KOPT-K1 (cell line): ENCODE data around the gene BCL2L1.
A peak's percentile ranks its signal among the peaks of the same experiment; 100 is the strongest.
"Not testable (repeated sequence)": the region's sequence is repeated elsewhere in the genome, so short reads cannot be mapped to it uniquely, and the experiment has no call there.

Experiments
- H3K27ac ChIP-seq: fragments of 200-600 bp; sonication (generic); 2 replicates; pipeline ENCODE4 v1.5.1; 2016; ENCODE audit warnings: antibody characterized with exemption, mild to moderate bottlenecking, low read depth, low read length; ENCODE audit not compliant: poor library complexity, severe bottlenecking
- H3K36me3 ChIP-seq: fragments of 200-600 bp; sonication (generic); 2 replicates; pipeline ENCODE4 v1.5.1; 2017; ENCODE audit warnings: antibody characterized with exemption, mild to moderate bottlenecking, low read length, moderate library complexity; ENCODE audit not compliant: insufficient read depth
- H3K9me3 ChIP-seq: fragments of 200-600 bp; sonication (generic); 2 replicates; pipeline ENCODE4 v1.5.1; 2017; ENCODE audit warnings: antibody characterized with exemption, low read length, mild to moderate bottlenecking; ENCODE audit not compliant: insufficient read depth, poor library complexity, severe bottlenecking

BCL2L1 gene

DNA sequence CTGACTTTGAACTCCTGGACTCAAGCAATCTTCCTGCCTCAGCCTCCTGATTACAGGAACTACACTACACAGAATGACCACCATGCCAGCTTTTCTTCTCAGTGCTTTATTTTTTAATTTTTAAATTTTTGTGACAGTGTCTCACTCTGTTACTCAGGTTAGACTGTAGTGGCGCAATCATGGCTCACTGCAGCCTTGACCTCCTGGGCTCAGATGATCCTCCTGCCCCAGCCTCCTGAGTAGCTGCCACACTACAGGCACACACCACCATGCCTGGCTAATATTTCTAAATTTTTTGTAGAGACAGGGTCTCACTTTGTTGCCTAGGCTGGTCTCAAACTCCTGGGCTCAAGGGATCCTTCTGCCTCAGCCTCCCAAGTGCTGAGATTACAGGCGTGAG is 53.7 kb downstream of the BCL2L1 start:
- H3K27ac ChIP-seq, H3K9me3 ChIP-seq: not testable (repeated sequence)
- peaks cover 88% of the 10 kb centered on the region for H3K36me3 ChIP-seq

DNA sequence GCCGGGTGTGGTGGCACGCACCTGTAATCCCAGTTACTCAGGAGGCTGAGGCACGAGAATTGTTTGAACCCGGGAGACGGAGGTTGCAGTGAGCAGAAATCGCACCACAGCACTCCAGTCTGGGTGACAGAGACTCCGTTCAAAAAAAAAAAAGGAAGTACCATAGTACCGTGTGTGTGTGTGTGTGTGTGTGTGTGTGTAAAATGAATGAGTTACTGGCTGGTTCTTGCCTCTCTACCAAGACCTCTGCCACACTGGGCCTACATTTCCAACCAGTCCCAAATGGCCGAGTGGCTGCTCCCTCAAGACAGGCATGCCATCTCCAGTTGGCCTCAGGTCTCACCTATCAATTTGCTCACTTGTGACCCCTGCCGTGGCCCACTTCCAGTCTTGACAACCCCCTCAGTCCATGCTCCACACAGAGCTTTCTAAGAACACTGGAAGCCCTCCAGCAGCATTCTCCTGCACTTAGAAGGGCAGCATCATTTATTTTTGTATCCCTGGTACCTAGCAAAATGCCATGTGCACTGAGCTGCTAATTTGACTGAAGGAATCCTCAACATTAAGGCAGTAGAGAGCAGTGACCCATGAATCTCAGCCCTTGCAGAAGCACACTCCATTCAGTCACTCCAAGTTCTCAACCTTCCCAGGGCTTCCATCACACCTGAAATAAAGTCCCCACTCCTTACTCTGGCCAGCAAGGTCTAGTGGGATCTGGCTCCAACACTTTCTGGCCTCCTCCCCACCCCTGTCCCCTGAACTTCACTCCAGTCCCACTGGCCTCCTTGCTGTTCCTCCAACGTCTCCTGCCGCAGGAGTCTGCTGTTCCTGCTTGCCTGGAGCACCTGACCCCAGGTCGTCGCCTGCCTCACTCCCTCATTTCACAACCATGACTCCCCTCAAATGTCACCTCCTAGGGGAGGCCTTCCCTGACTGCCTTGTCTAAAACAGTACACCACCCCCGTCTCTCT is 55.1 kb downstream of the BCL2L1 start:
- Histone ChIP-seq H3K36me3 (peaks cover 89% of the 10 kb centered on the region), H3K27ac (peak overlapping the region; percentile 57), H3K9me3 (no peaks in the 10 kb centered on the region)

DNA sequence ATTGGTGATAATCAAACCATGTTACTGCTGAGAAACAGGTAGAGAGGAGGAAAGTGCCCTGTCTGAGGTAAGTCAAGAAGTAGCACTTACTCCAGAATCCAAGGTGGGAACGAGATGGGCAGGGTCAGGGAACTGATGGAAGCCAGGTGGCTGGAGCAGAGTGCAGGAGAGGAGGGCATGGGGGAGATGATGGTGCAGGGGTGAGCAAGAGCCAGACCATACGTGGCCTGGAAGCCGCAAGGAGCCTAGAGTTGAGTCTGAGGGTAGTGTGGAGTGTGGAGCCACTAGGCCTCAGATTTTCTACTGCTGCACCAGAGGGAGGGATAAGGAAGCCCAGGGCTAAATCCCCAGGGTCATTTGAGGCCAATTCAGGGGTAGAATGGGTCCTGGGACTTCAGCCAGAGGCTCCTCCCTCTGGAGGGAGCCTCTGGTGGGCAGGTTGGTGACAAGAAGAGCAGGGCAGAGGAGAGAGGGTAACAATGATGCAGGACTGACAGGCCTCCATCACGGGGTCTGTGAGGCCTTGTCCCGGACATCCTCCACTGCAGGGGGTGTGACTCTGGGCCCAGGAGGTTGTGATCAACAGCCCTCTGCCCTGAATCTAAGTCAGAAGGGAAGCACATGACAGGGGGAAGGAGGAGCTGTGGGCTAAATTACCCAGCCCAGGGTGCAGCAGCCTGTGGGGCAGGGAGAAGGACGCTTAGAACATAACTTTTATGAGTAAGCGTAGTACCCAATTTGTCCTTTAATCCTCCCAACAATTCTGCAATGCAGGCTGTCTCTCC is 56.2 kb downstream of the BCL2L1 start:
- Histone ChIP-seq H3K9me3 (no peaks in the 10 kb centered on the region), H3K27ac (peak overlapping the region; percentile 57)

DNA sequence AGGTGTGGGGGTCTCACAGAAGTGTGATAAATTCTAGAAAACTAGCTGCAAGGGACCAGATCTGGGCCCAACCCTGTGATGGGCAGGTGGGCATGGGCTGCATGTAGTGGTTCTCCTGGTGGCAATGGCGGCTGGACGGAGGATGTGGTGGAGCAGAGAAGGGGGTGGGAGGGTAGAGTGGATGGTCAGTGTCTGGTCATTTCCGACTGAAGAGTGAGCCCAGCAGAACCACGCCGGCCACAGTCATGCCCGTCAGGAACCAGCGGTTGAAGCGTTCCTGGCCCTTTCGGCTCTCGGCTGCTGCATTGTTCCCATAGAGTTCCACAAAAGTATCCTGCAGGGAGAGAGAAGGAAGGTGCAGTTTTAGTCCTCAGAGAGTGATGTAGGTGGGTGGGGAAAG is 56.9 kb downstream of the BCL2L1 start:
- peaks cover 75% of the 10 kb centered on the region for H3K36me3 ChIP-seq
- H3K9me3 ChIP-seq, result no peaks in the 10 kb centered on the region
- H3K27ac ChIP-seq, result peak overlapping the region; percentile 57

More for the DNA sequence above, 56.2 kb downstream of the BCL2L1 start:
- peaks cover 82% of the 10 kb centered on the region for H3K36me3 ChIP-seq

DNA sequence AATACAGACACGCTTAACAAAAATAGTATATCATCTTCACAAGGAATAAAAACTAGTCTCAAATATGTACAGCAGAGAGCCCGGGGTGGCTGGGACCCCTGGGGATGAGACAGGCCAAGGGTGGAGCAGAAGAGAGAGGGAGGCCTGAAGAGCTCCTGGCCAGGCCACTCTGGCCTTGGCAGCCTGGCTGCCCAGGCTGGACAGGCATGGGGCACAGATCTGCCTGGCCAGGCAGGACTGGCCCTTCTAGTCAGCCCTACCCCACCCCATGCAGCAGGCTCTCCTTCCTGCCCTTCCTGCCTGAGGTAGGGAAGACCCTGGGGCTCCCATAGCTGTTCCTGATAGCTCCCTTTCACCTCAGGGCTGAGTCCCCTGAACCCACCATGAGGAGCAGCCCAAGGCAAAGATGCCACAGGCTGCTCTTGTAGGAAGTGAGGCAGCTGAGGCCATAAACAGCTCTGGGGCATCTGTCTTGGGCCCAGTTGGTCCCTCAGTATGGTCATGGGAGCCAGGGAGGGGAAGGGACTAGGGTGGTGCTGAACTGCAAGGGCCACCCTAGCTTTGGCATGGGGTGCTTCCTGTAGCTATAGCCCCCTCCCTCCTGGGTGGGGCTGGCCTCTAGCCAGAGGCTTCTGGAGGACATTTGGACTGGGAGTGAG is 57.8 kb downstream of the BCL2L1 start:
- Histone ChIP-seq H3K27ac (peak overlapping the region; percentile 57), H3K36me3 (peaks cover 65% of the 10 kb centered on the region), H3K9me3 (no peaks in the 10 kb centered on the region)

DNA sequence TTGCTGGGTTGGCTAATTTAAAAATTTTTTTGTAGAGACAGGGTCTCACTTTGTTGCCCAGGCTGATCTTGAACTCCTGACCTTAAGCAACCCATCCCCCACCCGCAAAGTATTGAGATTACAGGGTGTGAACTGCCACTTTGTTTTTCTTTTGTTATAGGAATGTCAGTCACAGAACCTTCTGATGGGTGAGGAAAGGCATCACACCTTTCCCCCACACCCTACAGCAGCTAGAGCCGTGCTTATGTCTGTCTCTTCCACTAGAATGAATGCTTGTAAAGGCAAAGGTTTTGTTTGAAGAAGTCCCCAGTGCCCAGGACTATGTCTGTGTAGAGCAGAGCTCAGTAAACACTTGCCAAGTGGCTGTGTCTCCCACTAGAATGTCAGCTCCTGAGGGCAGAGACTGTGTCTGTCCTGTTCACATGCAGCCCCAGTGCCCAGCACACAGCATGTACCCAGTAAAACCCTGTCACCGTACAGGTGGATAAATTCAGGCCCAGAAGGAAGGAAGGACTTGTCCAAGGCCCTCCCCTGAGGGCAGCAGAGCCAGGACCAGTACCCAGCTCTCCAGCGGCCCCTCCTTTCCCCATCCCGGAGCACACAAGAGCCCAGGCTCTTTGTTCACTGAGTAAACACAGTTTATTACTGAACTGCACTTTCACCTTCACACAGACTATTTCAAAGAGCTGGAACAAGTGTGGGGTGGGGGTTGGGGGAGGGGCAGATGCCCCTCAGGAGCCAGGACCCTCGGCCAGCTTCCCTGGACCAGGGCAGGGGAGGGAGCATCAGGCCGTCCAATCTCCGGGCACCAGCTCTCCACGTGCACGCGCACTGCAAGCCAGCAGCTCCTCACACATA is 58.6 kb downstream of the BCL2L1 start:
- H3K36me3 ChIP-seq, result peaks cover 58% of the 10 kb centered on the region

DNA sequence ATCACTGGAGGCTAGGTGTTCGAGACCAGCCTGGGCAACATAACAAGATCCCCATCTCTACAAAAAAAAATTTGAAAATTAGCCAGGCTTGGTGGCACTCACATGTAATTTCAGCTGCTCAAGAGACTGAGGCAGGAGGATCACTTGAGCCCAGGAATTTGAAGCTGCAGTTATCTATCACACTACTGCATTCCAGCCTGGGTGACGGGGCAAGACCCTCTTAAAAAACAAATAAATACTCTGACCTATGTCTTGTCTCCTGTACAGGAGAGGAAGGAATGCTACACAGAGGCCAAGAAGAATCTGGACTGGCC is 59.2 kb downstream of the BCL2L1 start:
- Histone ChIP-seq H3K36me3 (peaks cover 52% of the 10 kb centered on the region), H3K9me3 (no peaks in the 10 kb centered on the region), H3K27ac (peak overlapping the region; percentile 57)

More for the DNA sequence above, 58.6 kb downstream of the BCL2L1 start:
- Histone ChIP-seq H3K27ac (peak overlapping the region; percentile 57), H3K9me3 (no peaks in the 10 kb centered on the region)

DNA sequence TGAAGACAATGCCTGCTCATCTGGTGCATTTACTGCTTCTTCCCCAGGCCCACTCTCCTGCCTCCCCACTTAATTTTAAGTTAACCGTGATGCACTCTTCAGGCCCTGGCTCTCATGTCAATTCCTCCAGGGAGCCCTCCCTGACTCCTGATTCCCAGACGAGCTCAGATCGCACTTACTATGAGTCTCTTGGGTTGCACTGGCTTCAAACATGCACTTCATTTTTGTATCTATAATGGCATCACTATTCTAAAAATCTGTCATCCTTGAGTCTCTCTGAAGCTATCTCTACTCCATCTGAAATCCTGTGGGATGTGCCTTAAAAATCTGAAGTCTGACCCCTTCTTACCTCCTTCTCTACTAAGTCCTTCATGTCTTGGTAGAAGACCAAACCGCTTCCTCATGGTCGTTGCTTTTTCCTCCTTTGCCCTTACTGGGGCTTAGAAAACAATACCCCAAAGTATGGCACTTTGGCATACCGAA is 60.3 kb downstream of the BCL2L1 start:
- Histone ChIP-seq H3K27ac (peak overlapping the region; percentile 82), H3K9me3 (no peaks in the 10 kb centered on the region), H3K36me3 (peaks cover 42% of the 10 kb centered on the region)

DNA sequence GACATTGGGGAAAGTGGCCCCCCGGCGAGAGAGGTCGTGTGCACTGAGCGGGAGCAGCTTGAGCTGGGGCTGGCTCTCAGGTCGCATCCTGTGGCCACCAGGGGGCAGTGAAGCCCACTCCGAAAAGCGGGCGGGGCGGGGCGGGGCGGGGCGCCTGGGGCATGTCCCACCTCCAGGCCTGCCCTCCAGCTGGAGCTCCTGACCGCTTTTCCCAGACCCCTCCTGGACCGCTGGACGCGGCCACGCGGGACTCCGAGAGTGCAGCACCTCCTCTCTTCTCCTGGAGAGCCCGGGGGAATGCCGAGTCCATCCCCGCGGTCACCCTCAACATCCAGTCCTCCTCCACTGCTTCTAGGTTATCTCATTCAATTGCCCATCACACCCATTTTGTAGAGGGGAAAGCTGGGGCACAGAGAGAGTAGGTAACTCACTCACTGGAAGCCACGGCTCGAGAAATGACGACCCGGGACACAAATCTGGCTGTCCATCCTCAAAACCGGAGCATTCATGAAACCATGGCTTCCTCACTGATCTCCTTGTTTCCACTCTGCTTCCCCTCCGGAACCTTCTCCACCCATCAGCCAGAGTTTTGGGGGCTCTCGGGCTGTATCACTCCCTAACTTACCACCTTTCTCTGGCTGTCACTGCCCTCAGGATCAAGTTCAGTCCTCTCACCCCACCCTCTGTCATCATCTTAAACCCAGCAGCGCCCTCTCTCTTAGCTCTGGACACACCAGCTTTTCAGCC is 60.9 kb downstream of the BCL2L1 start:
- Histone ChIP-seq H3K27ac (peak overlapping the region; percentile 82), H3K36me3 (peaks cover 36% of the 10 kb centered on the region), H3K9me3 (no peaks in the 10 kb centered on the region)

DNA sequence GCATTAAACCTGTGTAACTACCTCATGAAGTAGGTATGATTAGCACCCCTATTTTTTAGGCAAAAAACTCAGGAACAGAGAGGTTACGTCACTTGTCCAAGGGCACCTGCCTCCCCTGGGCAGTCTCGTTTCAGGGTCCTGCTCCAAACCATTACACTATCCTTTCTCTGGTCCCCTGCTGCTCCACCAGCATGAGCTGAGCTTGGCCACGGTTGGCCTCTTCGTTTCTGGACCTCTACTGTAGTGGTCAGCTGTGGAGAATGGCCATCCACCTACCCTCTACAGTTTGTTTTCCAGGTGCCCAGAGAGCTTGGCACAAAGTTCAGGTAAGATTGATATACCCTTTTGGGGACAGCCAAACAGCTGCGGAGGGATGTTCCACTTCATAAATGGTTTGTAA is 68.1 kb downstream of the BCL2L1 start:
- H3K27ac ChIP-seq, result no peak overlapping the region
- no peaks in the 10 kb centered on the region for H3K36me3 ChIP-seq
- H3K9me3 ChIP-seq, result no peaks in the 10 kb centered on the region

DNA sequence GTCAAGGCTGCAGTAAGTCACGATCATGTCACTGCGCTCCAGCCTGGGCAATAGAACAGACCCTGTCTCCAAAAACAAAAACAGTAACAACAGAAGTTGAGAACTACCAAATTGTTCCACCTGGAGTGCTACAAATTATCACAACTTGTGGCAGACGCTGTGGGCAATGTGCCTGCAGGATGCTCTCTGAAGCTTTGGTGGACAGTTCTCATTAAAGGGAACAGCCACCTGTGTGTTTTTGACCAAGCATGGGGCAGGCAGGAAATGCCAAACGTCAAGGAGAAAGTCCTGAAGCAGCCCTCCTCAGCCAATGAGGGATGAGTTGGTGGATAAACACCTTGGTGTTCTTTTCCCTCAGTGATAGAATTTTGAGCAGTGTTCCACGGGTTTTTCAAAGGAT is 69.1 kb downstream of the BCL2L1 start:
- H3K36me3 ChIP-seq, result no peaks in the 10 kb centered on the region
- H3K27ac ChIP-seq, result no peak overlapping the region
- H3K9me3 ChIP-seq, result no peaks in the 10 kb centered on the region

DNA sequence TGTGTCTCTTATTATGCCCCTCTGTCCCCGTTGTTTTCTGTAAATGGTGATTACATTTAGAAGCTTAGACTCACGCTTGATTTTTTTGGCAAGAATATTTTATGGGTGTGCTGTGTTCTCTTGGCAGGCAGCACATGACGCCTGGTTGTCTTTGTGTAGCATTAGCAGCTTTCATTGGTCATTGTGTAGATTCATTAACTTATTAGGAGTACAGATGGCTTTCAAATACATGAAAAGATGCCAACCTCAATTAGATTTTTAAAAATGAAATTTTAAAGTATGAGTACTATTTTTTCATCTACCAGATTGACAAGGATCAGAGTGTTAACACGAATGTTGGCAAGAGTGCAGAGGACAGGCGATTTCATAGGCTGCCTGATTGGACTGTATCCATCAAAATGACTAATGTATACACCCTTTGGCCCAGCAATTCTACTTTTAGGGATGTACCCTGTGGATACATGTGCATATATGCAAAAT is 69.7 kb downstream of the BCL2L1 start:
- Histone ChIP-seq H3K9me3 (no peaks in the 10 kb centered on the region), H3K27ac (no peak overlapping the region), H3K36me3 (no peaks in the 10 kb centered on the region)

DNA sequence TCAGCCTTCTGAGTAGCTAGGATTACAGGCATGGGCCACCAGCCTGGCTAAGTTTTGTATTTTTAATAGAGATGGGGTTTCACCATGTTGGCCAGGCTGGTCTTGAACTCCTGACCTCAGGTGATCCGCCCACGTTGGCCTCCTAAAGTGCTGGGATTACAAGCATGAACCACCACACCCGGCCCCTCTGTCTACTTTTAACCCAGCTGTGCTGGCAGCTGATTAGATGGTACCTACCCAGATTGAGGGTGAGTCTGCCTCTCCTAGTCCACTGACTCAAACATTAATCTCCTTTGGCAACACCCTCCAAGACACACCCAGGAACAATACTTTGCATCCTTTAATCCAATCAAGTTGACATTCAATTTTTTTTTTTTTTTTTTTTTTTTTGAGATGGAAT is 74.6 kb downstream of the BCL2L1 start:
- H3K9me3 ChIP-seq, H3K36me3 ChIP-seq, H3K27ac ChIP-seq: not testable (repeated sequence)

DNA sequence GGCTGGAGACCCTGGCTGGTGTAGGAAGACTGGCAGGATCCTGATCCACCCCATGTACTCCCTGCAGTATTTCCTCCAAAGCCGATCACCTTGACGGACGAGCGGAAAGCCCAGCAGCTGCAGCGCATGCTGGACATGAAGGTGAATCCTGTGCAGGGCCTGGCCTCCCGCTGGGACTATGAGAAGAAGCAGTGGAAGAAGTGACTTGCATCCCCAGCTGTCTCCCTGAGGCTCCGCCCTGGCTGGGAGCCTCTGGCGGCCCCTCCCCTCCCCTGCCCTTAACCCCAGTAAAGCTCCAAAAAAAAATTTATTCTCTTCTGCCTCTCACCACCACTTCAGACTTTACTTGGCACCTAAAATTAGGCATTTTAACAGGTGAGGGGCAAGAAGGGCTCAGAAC is 78.0 kb downstream of the BCL2L1 start:
- Histone ChIP-seq H3K36me3 (no peaks in the 10 kb centered on the region), H3K27ac (no peak overlapping the region), H3K9me3 (no peaks in the 10 kb centered on the region)
